ENCODE results near the gene PLA2G4B. TPM values are rescaled to one million over a fixed set of nuclear protein-coding genes. Genes with fewer than 3 reads are reported as not detected.

Gene PLA2G4B

DNA sequence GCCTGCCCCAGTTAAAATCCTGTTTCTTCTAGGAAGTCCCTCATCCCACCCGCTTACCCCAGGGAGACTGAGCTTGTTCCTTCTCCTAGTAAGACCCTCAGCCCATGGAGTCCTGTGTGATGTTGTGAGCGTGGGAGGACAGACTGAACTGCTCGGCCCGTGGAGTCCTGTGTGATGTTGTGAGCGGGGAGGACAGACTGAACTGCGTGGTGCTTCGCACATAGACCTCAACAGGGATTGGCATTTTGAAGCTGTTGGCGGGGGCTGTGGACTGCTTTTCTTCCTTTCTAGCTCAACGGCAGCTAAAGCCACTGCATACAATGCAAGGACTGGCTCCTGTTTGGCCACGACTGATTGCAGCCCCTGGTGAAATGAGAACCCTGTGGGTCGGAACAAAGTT lies 56.8 kb downstream of the PLA2G4B start:
- Histone ChIP-seq H3K9ac (ENCODE audit: low read depth, low read length) (no peak overlapping the region), H3K27me3 (ENCODE audit: control insufficient read depth, insufficient read depth, low read length) (no peaks in the 10 kb centered on the region), H3K4me1 (ENCODE audit: control insufficient read depth, insufficient read depth, low read length) (peaks cover 9% of the 10 kb centered on the region)

GRCh38 chr15:41895957-41896356 lies 57.3 kb downstream of the PLA2G4B start:
- Histone ChIP-seq H3K4me2 (ENCODE audit: low read length) (no peak overlapping the region), H3K4me3 (ENCODE audit: low read length) (no peak overlapping the region), H3K4me1 (ENCODE audit: control insufficient read depth, insufficient read depth, low read length) (peaks cover 9% of the 10 kb centered on the region), H3K9me3 (replicated peaks; ENCODE audit: low read length) (no peaks in the 10 kb centered on the region), H3K36me3 (ENCODE audit: insufficient read depth, low read length) (peaks cover 4% of the 10 kb centered on the region), H3K27me3 (ENCODE audit: control insufficient read depth, insufficient read depth, low read length) (no peaks in the 10 kb centered on the region), H3K9ac (ENCODE audit: low read depth, low read length) (no peak overlapping the region)

More for the DNA sequence above, 56.8 kb downstream of the PLA2G4B start:
- Histone ChIP-seq H3K36me3 (ENCODE audit: insufficient read depth, low read length) (peaks cover 4% of the 10 kb centered on the region), H3K4me3 (ENCODE audit: low read length) (no peak overlapping the region), H3K4me2 (ENCODE audit: low read length) (no peak overlapping the region), H3K9me3 (replicated peaks; ENCODE audit: low read length) (no peaks in the 10 kb centered on the region)

GRCh38 chr15:41896566-41896965 lies 57.9 kb downstream of the PLA2G4B start:
- no peaks in the 10 kb centered on the region for H3K27me3 ChIP-seq (ENCODE audit: control insufficient read depth, insufficient read depth, low read length)
- peaks cover 7% of the 10 kb centered on the region for H3K36me3 ChIP-seq (ENCODE audit: insufficient read depth, low read length)
- H3K4me2 ChIP-seq (ENCODE audit: low read length), result no peak overlapping the region
- no peak overlapping the region for H3K9ac ChIP-seq (ENCODE audit: low read depth, low read length)
- H3K4me1 ChIP-seq (ENCODE audit: control insufficient read depth, insufficient read depth, low read length), result peaks cover 9% of the 10 kb centered on the region
- no peaks in the 10 kb centered on the region for H3K9me3 ChIP-seq (replicated peaks; ENCODE audit: low read length)
- H3K4me3 ChIP-seq (ENCODE audit: low read length), result no peak overlapping the region

DNA sequence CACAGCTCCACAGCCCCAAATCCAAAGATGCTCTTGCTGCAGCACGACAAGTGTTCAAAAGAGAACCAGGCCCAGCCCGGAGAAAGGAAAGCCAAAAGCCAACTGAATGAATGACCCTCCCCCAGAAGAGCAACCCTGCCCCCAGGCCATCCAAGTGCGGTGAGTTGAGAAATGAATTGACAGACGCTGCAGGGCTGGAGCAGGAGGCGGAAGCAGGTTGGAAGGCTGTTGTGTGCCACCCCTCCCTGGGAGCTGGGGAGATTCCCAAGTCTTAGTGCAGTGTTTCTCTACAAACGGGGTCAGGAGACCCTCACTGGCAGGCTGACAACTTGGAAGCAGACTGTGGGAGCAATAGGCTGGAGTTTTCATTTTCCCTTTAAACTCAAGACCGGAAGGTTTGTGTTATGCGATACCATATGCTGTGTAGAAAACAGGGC lies 58.7 kb downstream of the PLA2G4B start:
- Histone ChIP-seq H3K27me3 (ENCODE audit: control insufficient read depth, insufficient read depth, low read length) (no peaks in the 10 kb centered on the region), H3K4me1 (ENCODE audit: control insufficient read depth, insufficient read depth, low read length) (peaks cover 9% of the 10 kb centered on the region), H3K4me2 (ENCODE audit: low read length) (no peak overlapping the region), H3K9ac (ENCODE audit: low read depth, low read length) (no peak overlapping the region), H3K4me3 (ENCODE audit: low read length) (no peak overlapping the region), H3K9me3 (replicated peaks; ENCODE audit: low read length) (no peaks in the 10 kb centered on the region), H3K36me3 (ENCODE audit: insufficient read depth, low read length) (peaks cover 9% of the 10 kb centered on the region)

Small RNA genes lying within 50 kb of the gene (small RNA-seq; reads per million reads assigned to genes)
- gene JMJD7-PLA2G4B (not detected), gene MIR4310 (not detected), gene RNA5SP393 (not detected)
